SK-N-SH (cell line): ENCODE data around the gene PCSK6. TPM values are rescaled to one million over a fixed set of nuclear protein-coding genes. Genes with fewer than 3 reads are reported as not detected.

Experiments
- CTCF ChIA-PET: fragments of 300-600, 350-600 bp; formaldehyde crosslinking; extraction: SDS; loops from one replicate; lab custom pipeline; 2021; lab: Yijun Ruan, JAX
- POLR2A ChIA-PET: fragments of 350-600 bp; sonication (Branson Sonifier 250); formaldehyde crosslinking; extraction: SDS; loops from one replicate; lab custom pipeline; 2020; ENCODE audit warnings: antibody characterized with exemption, inconsistent platforms; lab: Yijun Ruan, JAX
- DNase-seq: peaks from one replicate; pipeline ENCODE4 v3.0.0; 2012
- H2AFZ ChIP-seq: fragments of 200-600 bp; sonication (generic); 2 replicates; pipeline ENCODE4 v1.8.1; 2016; ENCODE audit warnings: antibody characterized with exemption, mild to moderate bottlenecking, low read depth
- H3F3A ChIP-seq: fragments of 200-600 bp; sonication (generic); replicated peaks from 2 replicates; pipeline ENCODE3; 2016; ENCODE audit warnings: antibody characterized with exemption, mild to moderate bottlenecking; ENCODE audit not compliant: insufficient read depth
- H3K27ac ChIP-seq, 2 experiments: fragments of 200-500 bp in 1 of 2; fragments of 200-600 bp in 1 of 2; sonication (Bioruptor generic) in 1 of 2; sonication (generic), shearing (Covaris generic) in 1 of 2; 2 replicates each; pipeline versions ENCODE4 v1.5.1 to v1.6.1; 2014 to 2016; ENCODE audit warnings: low read depth in 2 of 2, inconsistent platforms in 1 of 2, low read length in 1 of 2, mild to moderate bottlenecking in 1 of 2, mixed read lengths in 1 of 2
- H3K27me3 ChIP-seq: fragments of 200-600 bp; sonication (generic), shearing (Covaris generic); 2 replicates; pipeline ENCODE4 v1.6.1; 2016; ENCODE audit warnings: mixed run types; ENCODE audit not compliant: insufficient read depth
- H3K36me3 ChIP-seq, 2 experiments: fragments of 200-500 bp in 1 of 2; fragments of 200-600 bp in 1 of 2; sonication (Bioruptor generic) in 1 of 2; sonication (generic) in 1 of 2; replicated peaks in 1 of 2; 2 replicates each; pipeline versions ENCODE3 to v1.5.1; 2014 to 2016; ENCODE audit warnings: low read length in 1 of 2, mild to moderate bottlenecking in 1 of 2; ENCODE audit not compliant: insufficient read depth in 2 of 2, control insufficient read depth in 1 of 2
- H3K4me1 ChIP-seq, 2 experiments: fragments of 200-500 bp in 1 of 2; fragments of 200-600 bp in 1 of 2; sonication (Bioruptor generic) in 1 of 2; sonication (generic), shearing (Covaris generic) in 1 of 2; 2 replicates each; pipeline versions ENCODE4 v1.5.1 to v1.6.1; 2014 to 2016; ENCODE audit warnings: low read depth in 1 of 2, low read length in 1 of 2, mixed run types in 1 of 2; ENCODE audit not compliant: insufficient read depth in 2 of 2, control insufficient read depth in 1 of 2
- H3K4me2 ChIP-seq: fragments of 200-600 bp; sonication (generic), shearing (Covaris generic); 2 replicates; pipeline ENCODE4 v1.6.1; 2017; ENCODE audit warnings: mixed run types
- H3K4me3 ChIP-seq, 2 experiments: fragments of 200-500 bp in 1 of 2; fragments of 200-600 bp in 1 of 2; sonication (Bioruptor generic) in 1 of 2; sonication (generic), shearing (Covaris generic) in 1 of 2; 2 replicates each; pipeline versions ENCODE4 v1.5.1 to v1.8.1; 2014 to 2016; ENCODE audit warnings: low read depth in 2 of 2, inconsistent platforms in 1 of 2, low read length in 1 of 2, mild to moderate bottlenecking in 1 of 2, mixed read lengths in 1 of 2, moderate library complexity in 1 of 2
- H3K79me2 ChIP-seq: fragments of 200-600 bp; sonication (generic); 2 replicates; pipeline ENCODE4 v1.8.1; 2017; ENCODE audit warnings: mild to moderate bottlenecking; ENCODE audit not compliant: insufficient read depth
- H3K9ac ChIP-seq: fragments of 200-600 bp; sonication (generic); 2 replicates; pipeline ENCODE4 v1.6.1; 2017; ENCODE audit warnings: mixed run types
- H3K9me2 ChIP-seq: fragments of 200-600 bp; sonication (generic); 2 replicates; pipeline ENCODE4 v1.6.1; 2017; ENCODE audit warnings: mixed run types
- H3K9me3 ChIP-seq: fragments of 200-600 bp; sonication (generic); 2 replicates; pipeline ENCODE4 v1.6.1; 2017; ENCODE audit warnings: mixed run types, mild to moderate bottlenecking, moderate library complexity
- H4K20me1 ChIP-seq: fragments of 200-600 bp; sonication (generic); 2 replicates; pipeline ENCODE4 v1.6.1; 2017; ENCODE audit warnings: mild to moderate bottlenecking, mixed run types; ENCODE audit not compliant: insufficient read depth
- CHD2 ChIP-seq: fragments of 150-350 bp; IDR thresholded peaks from 2 replicates; pipeline ENCODE4 v1.6.1; 2018; ENCODE audit warnings: low read length; ENCODE audit not compliant: partially characterized antibody
- CTCF ChIP-seq: fragments of 200-600 bp; sonication (generic); IDR thresholded peaks from 2 replicates; pipeline ENCODE4 v1.6.1; 2017; ENCODE audit warnings: antibody characterized with exemption, mild to moderate bottlenecking, moderate library complexity
- ELF1 ChIP-seq: IDR thresholded peaks from 2 replicates; pipeline ENCODE4 v1.4.0; 2012
- FOSL2 ChIP-seq: IDR thresholded peaks from 2 replicates; pipeline ENCODE4 v1.4.0; 2012; ENCODE audit warnings: low read depth, mild to moderate bottlenecking, moderate library complexity, borderline replicate concordance
- FOXJ3 ChIP-seq: sonication (generic); formaldehyde crosslinking; IDR thresholded peaks from 2 replicates; pipeline ENCODE4 v1.5.1; 2020; ENCODE audit warnings: mild to moderate bottlenecking, missing genetic modification reagents
- FOXM1 ChIP-seq: IDR thresholded peaks from 2 replicates; pipeline ENCODE4 v1.4.0; 2012; ENCODE audit warnings: low read depth, mild to moderate bottlenecking
- GABPA ChIP-seq: IDR thresholded peaks from 2 replicates; pipeline ENCODE4 v1.4.0; 2012; ENCODE audit warnings: low read depth, mild to moderate bottlenecking
- JUND ChIP-seq: IDR thresholded peaks from 2 replicates; pipeline ENCODE4 v1.4.0; 2012
- MAX ChIP-seq: IDR thresholded peaks from 2 replicates; pipeline ENCODE4 v1.4.0; 2012; ENCODE audit warnings: low read depth
- MEF2A ChIP-seq: IDR thresholded peaks from 2 replicates; pipeline ENCODE4 v1.4.0; 2012; ENCODE audit warnings: low read depth, borderline replicate concordance
- MXI1 ChIP-seq: IDR thresholded peaks from 2 replicates; pipeline ENCODE4 v1.6.1; 2012; ENCODE audit warnings: mild to moderate bottlenecking, low read depth, low read length, improper control_type of control experiment
- POLR2AphosphoS5 ChIP-seq: IDR thresholded peaks from 2 replicates; pipeline ENCODE4 v1.6.1; 2012; ENCODE audit warnings: low read depth, low read length
- RCOR1 ChIP-seq: fragments of 150-350 bp; IDR thresholded peaks from 2 replicates; pipeline ENCODE4 v1.6.1; 2017; ENCODE audit warnings: antibody characterized with exemption, low read length
- REST ChIP-seq: IDR thresholded peaks from 2 replicates; pipeline ENCODE4 v1.6.1; 2012; ENCODE audit warnings: mild to moderate bottlenecking, low read depth, low read length, moderate library complexity
- SMC3 ChIP-seq: IDR thresholded peaks from 2 replicates; pipeline ENCODE4 v1.6.1; 2012; ENCODE audit warnings: low read depth, low read length, improper control_type of control experiment
- YY1 ChIP-seq: IDR thresholded peaks from 2 replicates; pipeline ENCODE4 v1.4.0; 2012; ENCODE audit warnings: low read depth, mild to moderate bottlenecking
- ZBTB33 ChIP-seq: IDR thresholded peaks from 2 replicates; pipeline ENCODE4 v1.4.0; 2012; ENCODE audit warnings: low read depth, borderline replicate concordance
- WGBS: methylation state at CpG from one replicate; pipeline ENCODE4 v1.1.6; 2017; ENCODE audit warnings: low lambda C conversion rate; 5-methylcytosine and 5-hydroxymethylcytosine counted together
- polyA plus RNA-seq, 3 experiments: library from polyadenylated mRNA; depleted of rRNA; stranded (reverse); fragments of >200 nt; gene quantifications; 2 replicates each; pipeline ENCODE4 v1.2.3, GENCODE V29; 2012

The PCSK6 gene
- polyA plus RNA-seq, 1 of the 3 experiments (the other 2 are of a cell fraction) = 0.03 TPM

GRCh38 chr15:101315736-101316135, 173.8 kb downstream of the PCSK6 start (continued):
- no peak for TF ChIP-seq GABPA
- TF ChIP-seq FOSL2 = no peak

GRCh38 chr15:101314336-101315125, 175.0 kb downstream of the PCSK6 start:
- Histone ChIP-seq H3K4me1 (peaks cover 0 to 11% of the 10 kb centered on the region in 2 experiments; a peak in 1 of 4 replicates), H3K27ac (no peak overlapping the region), H3K9me2 (no peaks in the 10 kb centered on the region), H3K27me3 (no peaks in the 10 kb centered on the region; the same call in 1 of the 2 replicates), H2AFZ (no peak overlapping the region), H4K20me1 (no peaks in the 10 kb centered on the region), H3K36me3 (no peaks in the 10 kb centered on the region), H3K4me2 (no peak overlapping the region), H3K9ac (no peak overlapping the region), H3K79me2 (no peaks in the 10 kb centered on the region)
- ChIA-PET POLR2A (no interaction called here), CTCF (interaction anchor here (1.1 to 2.7 kb wide), 2 partner anchors 187 to 327 kb away, joined by 3 to 8 read pairs; no protein-coding TSS in a partner anchor)
- 62% methylated on average over 18 of the region's 19 CpGs for WGBS
- no peak for TF ChIP-seq MXI1
- no peak for TF ChIP-seq JUND
- no peak for TF ChIP-seq RCOR1
- no peak for TF ChIP-seq REST
- no peak for TF ChIP-seq CHD2
- TF ChIP-seq CTCF = no peak
- TF ChIP-seq SMC3 = no peak
- TF ChIP-seq POLR2AphosphoS5 = no peak
- TF ChIP-seq ZBTB33 = no peak
- no peak for TF ChIP-seq MEF2A
- TF ChIP-seq YY1 = no peak
- TF ChIP-seq FOXM1 = no peak
- no peak for TF ChIP-seq MAX
- no peak for TF ChIP-seq FOXJ3
- no peak for TF ChIP-seq ELF1
- TF ChIP-seq, all 33 proteins: peak for 0
- no peak overlapping the region for H3K4me3 ChIP-seq
- H3F3A ChIP-seq = no peaks in the 10 kb centered on the region
- no peaks in the 10 kb centered on the region for H3K9me3 ChIP-seq
- DNase-seq = no peak
